Spleen (tissue), 11 donors: ENCODE data around the gene MYH14. TPM values are rescaled to one million over a fixed set of nuclear protein-coding genes. Genes with fewer than 3 reads are reported as not detected.

Source experiments
- DNase-seq: peaks from one replicate; pipeline ENCODE4 v3.0.0-alpha.2; 2020
- H3K27ac ChIP-seq, 8 donors: fragments of 200-600 bp; sonication (generic) in 7 of 8; 1 replicate in 4 of 8; 2 replicates in 4 of 8; pipeline versions ENCODE4 v1.5.0 to v1.8.0; 2016 to 2021; ENCODE audit warnings: inconsistent platforms in 4 of 8, mild to moderate bottlenecking in 4 of 8, moderate library complexity in 1 of 8
- H3K27me3 ChIP-seq, 7 donors: fragments of 200-600 bp; sonication (generic) in 6 of 7; replicated peaks in 1 of 7; 1 replicate in 4 of 7; 2 replicates in 3 of 7; pipeline versions ENCODE4 v1.5.0 to v1.8.0; 2016 to 2021; ENCODE audit warnings: inconsistent platforms in 3 of 7, mild to moderate bottlenecking in 1 of 7
- H3K36me3 ChIP-seq, 6 donors: fragments of 200-600 bp; sonication (generic) in 5 of 6; 1 replicate in 4 of 6; 2 replicates in 2 of 6; pipeline versions ENCODE4 v1.5.0 to v1.8.0; 2016 to 2021; ENCODE audit warnings: inconsistent platforms in 2 of 6
- H3K4me1 ChIP-seq, 6 donors: fragments of 200-600 bp; sonication (generic) in 5 of 6; 1 replicate in 3 of 6; 2 replicates in 3 of 6; pipeline versions ENCODE4 v1.5.0 to v1.8.0; 2016 to 2021; ENCODE audit warnings: inconsistent platforms in 3 of 6
- H3K4me3 ChIP-seq, 8 donors: fragments of 200-600 bp; sonication (generic) in 7 of 8; 1 replicate in 4 of 8; 2 replicates in 4 of 8; pipeline versions ENCODE4 v1.5.0 to v1.8.0; 2016 to 2021; ENCODE audit warnings: inconsistent platforms in 4 of 8, mild to moderate bottlenecking in 4 of 8, moderate library complexity in 2 of 8
- H3K9me3 ChIP-seq, 8 donors: fragments of 200-600 bp; sonication (generic) in 7 of 8; 1 replicate in 4 of 8; 2 replicates in 4 of 8; pipeline versions ENCODE4 v1.5.0 to v1.8.0; 2016 to 2021; ENCODE audit warnings: inconsistent platforms in 4 of 8
- CTCF ChIP-seq, 11 experiments: fragments of 200-600 bp in 7 of 11; fragments of 450-650 bp in 4 of 11; sonication (generic) in 4 of 11; IDR thresholded peaks in 8 of 11; conservative IDR thresholded peaks in 3 of 11; 1 replicate in 7 of 11; 2 replicates in 4 of 11; pipeline versions ENCODE4 v1.4.0 to v1.8.0; 2016 to 2021; ENCODE audit warnings: antibody characterized with exemption in 11 of 11, inconsistent platforms in 4 of 11, mild to moderate bottlenecking in 1 of 11
- POLR2A ChIP-seq, 3 donors: fragments of 450-650 bp; IDR thresholded peaks; one replicate each; pipeline ENCODE4 v1.5.1; 2017; ENCODE audit warnings: antibody characterized with exemption in 3 of 3, mild to moderate bottlenecking in 1 of 3
- POLR2AphosphoS5 ChIP-seq, 3 donors: sonication (generic); formaldehyde crosslinking; IDR thresholded peaks; one replicate each; pipeline ENCODE4 v1.5.1; 2017; ENCODE audit warnings: antibody characterized with exemption in 3 of 3
- WGBS, 5 donors: extraction: QIAGEN DNeasy Blood & Tissue Kit in 3 of 5; methylation state at CpG; one replicate each; pipeline versions ENCODE4 v1.1.5 to v1.1.7; 2013 to 2018; 5-methylcytosine and 5-hydroxymethylcytosine counted together
- intact Hi-C: fragments of 100-400 bp; cut with DNase I; formaldehyde crosslinking; loops from one replicate; pipeline ENCODE4 v1.15.0; 2023; ENCODE audit warnings: low total_unique reads
- polyA plus RNA-seq, 3 donors: library from polyadenylated mRNA; stranded (reverse); fragments of 200-250 nt; gene quantifications; one replicate each; pipeline ENCODE4 v1.2.1, GENCODE V29; 2013
- total RNA-seq, 7 donors: library from RNA; depleted of rRNA in 3 of 7; stranded (reverse); fragments of >200 nt in 3 of 7; fragmentation: NEBNext Ultra II Directional in 4 of 7; extraction: Animal tissue kit (Norgen Biotek cat#: 25700) in 4 of 7; gene quantifications; one replicate each; pipeline versions ENCODE4 v1.1.0 to v1.2.1, GENCODE V29; 2016 to 2021
- donor health status: healthy with polysubstance abuse.
- donor health status: DM: no; HTN: no; CAD: no; lungs with moderate emphysema.
- donor health status: DM: no; HTN: no; CAD: no.
- donor health status: Bipolar disorder and iron deficiency.
- donor health status: healthy.
- donor health status: DM: no; HTN: no; CAD: no.
- donor health status: DM: yes; HTN: yes; CAD: no.

Gene MYH14
- total and polyA plus RNA-seq, 10 donors: 0.04 to 1.5 (median 0.28) TPM; not detected in 1

GRCh38 chr19:50331994-50332243, 128.5 kb downstream of the MYH14 start:
- peaks cover 0 to 82% (median 46%) of the 10 kb centered on the region in 7 donors for H3K27me3 ChIP-seq
- DNase-seq: peak; percentile 72
- H3K9me3 ChIP-seq: peaks cover 0 to 22% (median 0%) of the 10 kb centered on the region in 8 donors
- peaks cover 0 to 86% (median 52%) of the 10 kb centered on the region in 6 donors for H3K4me1 ChIP-seq
- peak overlapping the region in 3 of 8 donors; percentile 38 to 75 (median 40) for H3K4me3 ChIP-seq
- intact Hi-C loops: no loop called here
- TF ChIP-seq CTCF (IDR thresholded peaks at IDR 0.05 in 8 of 11, conservative IDR thresholded peaks at IDR 0.05 in 3 of 11) (no peak), POLR2AphosphoS5 (IDR thresholded peaks at IDR 0.05) (no peak), POLR2A (IDR thresholded peaks at IDR 0.05) (no peak)
- peaks cover 0 to 27% (median 2%) of the 10 kb centered on the region in 6 donors for H3K36me3 ChIP-seq
- H3K27ac ChIP-seq: peak overlapping the region in 6 of 8 donors; percentile 20 to 87 (median 78)
- 0 to 18% (median 8%) methylated on average over 2 of the region's 2 CpGs for WGBS, 5 donors

GRCh38 chr19:50332244-50333038, 129.0 kb downstream of the MYH14 start:
- Histone ChIP-seq H3K27ac (peak overlapping the region in 7 of 8 donors; percentile 20 to 87 (median 77)), H3K27me3 (peaks cover 0 to 77% (median 40%) of the 10 kb centered on the region in 7 donors), H3K9me3 (peaks cover 0 to 22% (median 0%) of the 10 kb centered on the region in 8 donors), H3K4me1 (peaks cover 0 to 85% (median 52%) of the 10 kb centered on the region in 6 donors), H3K36me3 (peaks cover 0 to 32% (median 2%) of the 10 kb centered on the region in 6 donors), H3K4me3 (peak overlapping the region in 6 of 8 donors; percentile 24 to 75 (median 38))
- intact Hi-C loops: no loop called here
- WGBS, 5 donors: 10 to 18% (median 11%) methylated on average over 20 of the region's 20 CpGs
- TF ChIP-seq POLR2AphosphoS5 (IDR thresholded peaks at IDR 0.05) (peak in 2 of 3 donors; percentile 8 to 9), CTCF (IDR thresholded peaks at IDR 0.05 in 8 of 11, conservative IDR thresholded peaks at IDR 0.05 in 3 of 11) (no peak), POLR2A (IDR thresholded peaks at IDR 0.05) (no peak)
- DNase-seq: peak; percentile 71

- intact Hi-C loops: no loop called here
- DNase-seq: peak; percentile 96
- H3K4me1 ChIP-seq: peaks cover 0 to 87% (median 51%) of the 10 kb centered on the region in 6 donors
- H3K36me3 ChIP-seq: peaks cover 0 to 40% (median 2%) of the 10 kb centered on the region in 6 donors
- peak overlapping the region; percentile 22 to 75 (median 34) for H3K4me3 ChIP-seq
- WGBS, 5 donors: 1 to 2% (median 2%) methylated on average over 6 to 34 of the region's 34 CpGs
- H3K27me3 ChIP-seq: peaks cover 0 to 69% (median 32%) of the 10 kb centered on the region in 7 donors
- TF ChIP-seq CTCF (IDR thresholded peaks at IDR 0.05 in 8 of 11, conservative IDR thresholded peaks at IDR 0.05 in 3 of 11) (peak in 1 of 11 experiments; percentile 10), POLR2AphosphoS5 (IDR thresholded peaks at IDR 0.05) (peak; percentile 77 to 88 (median 81)), POLR2A (IDR thresholded peaks at IDR 0.05) (no peak)
- peaks cover 0 to 19% (median 0%) of the 10 kb centered on the region in 8 donors for H3K9me3 ChIP-seq
- H3K27ac ChIP-seq: peak overlapping the region; percentile 22 to 87 (median 72)
These were observed 129.9 kb downstream of the MYH14 start for GRCh38 chr19:50333235-50333736.
